Stimulated activated effector memory CD8-positive, alpha-beta T cell treated with anti-CD3 and anti-CD28 coated beads, Interleukin-12 subunit alpha, Interleukin-12 subunit beta, amount 100 ng/mL, for 72 hours (primary cell): ENCODE measurements around the gene TAT.
"Not testable (repeated sequence)": the region's sequence is repeated elsewhere in the genome, so short reads cannot be mapped to it uniquely, and the experiment has no call there.

Experiments used
- ATAC-seq: fragments of 150-1000 bp; cut with Tn5 transposase; 2 replicates; pipeline ENCODE4 v1.10.0; 2021
- DNase-seq, 2 donors: peaks; one replicate each; pipeline ENCODE4 v3.0.0; 2021 to 2022; ENCODE audit warnings: low spot score in 2 of 2
- H3K27ac Mint-ChIP-seq: one replicate; pipeline ENCODE4 v1.8.0; 2022; ENCODE audit warnings: mild to moderate bottlenecking, mixed read lengths
- H3K36me3 Mint-ChIP-seq: one replicate; pipeline ENCODE4 v1.8.0; 2022; ENCODE audit warnings: mild to moderate bottlenecking, mixed read lengths
- H3K4me1 Mint-ChIP-seq: one replicate; pipeline ENCODE4 v1.8.0; 2022; ENCODE audit warnings: mixed read lengths
- H3K4me3 Mint-ChIP-seq: one replicate; pipeline ENCODE4 v1.8.0; 2022; ENCODE audit warnings: mild to moderate bottlenecking, mixed read lengths
- H3K9me3 Mint-ChIP-seq: one replicate; pipeline ENCODE4 v1.8.0; 2022; ENCODE audit warnings: mixed read lengths

Gene TAT

GRCh38 chr16:71576971-71577370 lies at the start of gene TAT:
Gene TAT, minus strand, starts transcription at chr16:71577092. Its CDS starts 677 bp downstream, at chr16:71576415.
- ATAC-seq = no peak
- no peak for DNase-seq
- no peaks in the 10 kb centered on the region for H3K36me3 Mint-ChIP-seq
- no peaks in the 10 kb centered on the region for H3K9me3 Mint-ChIP-seq
- no peaks in the 10 kb centered on the region for H3K4me1 Mint-ChIP-seq
- H3K4me3 Mint-ChIP-seq = no peak within 1 kb of the TSS
- no peak within 1 kb of the TSS for H3K27ac Mint-ChIP-seq

- no peak for ATAC-seq
- H3K4me3 Mint-ChIP-seq = no peak within 1 kb of the TSS
Observed at GRCh38 chr16:71626018-71626857, 49.3 kb upstream of the TAT start, which contains the start of gene MARVELD3. Gene MARVELD3, plus strand, starts transcription at chr16:71626184. Its CDS starts 46 bp downstream, at chr16:71626230.

GRCh38 chr16:71625113-71625850 lies 48.4 kb upstream of the TAT start:
- Mint-ChIP-seq H3K4me3 (no peak overlapping the region), H3K4me1 (no peaks in the 10 kb centered on the region), H3K36me3 (no peaks in the 10 kb centered on the region), H3K9me3 (no peaks in the 10 kb centered on the region), H3K27ac (no peak overlapping the region)
- ATAC-seq (no peak), DNase-seq (no peak)

More at GRCh38 chr16:71626018-71626857, 49.3 kb upstream of the TAT start, which contains the start of gene MARVELD3:
- DNase-seq = no peak
- no peaks in the 10 kb centered on the region for H3K36me3 Mint-ChIP-seq
- H3K27ac Mint-ChIP-seq = no peak within 1 kb of the TSS
- H3K9me3 Mint-ChIP-seq = no peaks in the 10 kb centered on the region
- no peaks in the 10 kb centered on the region for H3K4me1 Mint-ChIP-seq

GRCh38 chr16:71623597-71623996 lies 46.7 kb upstream of the TAT start:
- no peak for DNase-seq
- H3K27ac Mint-ChIP-seq = no peak overlapping the region
- no peaks in the 10 kb centered on the region for H3K9me3 Mint-ChIP-seq
- ATAC-seq = peak; percentile 41
- no peaks in the 10 kb centered on the region for H3K36me3 Mint-ChIP-seq
- H3K4me3 Mint-ChIP-seq = no peak overlapping the region
- H3K4me1 Mint-ChIP-seq = no peaks in the 10 kb centered on the region

GRCh38 chr16:71622088-71622487 lies 45.2 kb upstream of the TAT start:
- H3K36me3 Mint-ChIP-seq = no peaks in the 10 kb centered on the region
- H3K4me1 Mint-ChIP-seq = no peaks in the 10 kb centered on the region
- DNase-seq = no peak
- H3K9me3 Mint-ChIP-seq = no peaks in the 10 kb centered on the region
- ATAC-seq = peak; percentile 82
- H3K4me3 Mint-ChIP-seq = no peak overlapping the region
- H3K27ac Mint-ChIP-seq = no peak overlapping the region

GRCh38 chr16:71618429-71618828 lies 41.5 kb upstream of the TAT start:
- Mint-ChIP-seq H3K9me3 (no peaks in the 10 kb centered on the region), H3K4me3 (no peak overlapping the region), H3K4me1 (no peaks in the 10 kb centered on the region), H3K36me3 (no peaks in the 10 kb centered on the region), H3K27ac (no peak overlapping the region)
- DNase-seq (no peak), ATAC-seq (no peak)

- not testable (repeated sequence) for H3K27ac Mint-ChIP-seq, H3K9me3 Mint-ChIP-seq, H3K4me1 Mint-ChIP-seq, H3K4me3 Mint-ChIP-seq, DNase-seq, H3K36me3 Mint-ChIP-seq, ATAC-seq
Observed at GRCh38 chr16:71614956-71615355, 38.1 kb upstream of the TAT start.

GRCh38 chr16:71610936-71611871 lies 34.3 kb upstream of the TAT start:
- Mint-ChIP-seq H3K9me3 (no peaks in the 10 kb centered on the region), H3K4me1 (peaks cover 13% of the 10 kb centered on the region), H3K27ac (no peak overlapping the region), H3K4me3 (no peak overlapping the region), H3K36me3 (no peaks in the 10 kb centered on the region)
- ATAC-seq (peak; percentile 71), DNase-seq (peak; percentile 83 to 92)

GRCh38 chr16:71610447-71610846 lies 33.6 kb upstream of the TAT start:
- no peak for DNase-seq
- Mint-ChIP-seq H3K4me1 (peaks cover 13% of the 10 kb centered on the region), H3K36me3 (no peaks in the 10 kb centered on the region), H3K9me3 (no peaks in the 10 kb centered on the region), H3K4me3 (no peak overlapping the region), H3K27ac (no peak overlapping the region)
- ATAC-seq = no peak

- no peak for ATAC-seq
- no peak overlapping the region for H3K4me3 Mint-ChIP-seq
- no peaks in the 10 kb centered on the region for H3K36me3 Mint-ChIP-seq
- H3K4me1 Mint-ChIP-seq = peaks cover 13% of the 10 kb centered on the region
- H3K9me3 Mint-ChIP-seq = no peaks in the 10 kb centered on the region
- no peak for DNase-seq
- peak overlapping the region; percentile 18 for H3K27ac Mint-ChIP-seq
Observed at GRCh38 chr16:71609066-71609465, 32.2 kb upstream of the TAT start.

GRCh38 chr16:71600822-71601221 lies 23.9 kb upstream of the TAT start:
- H3K4me1 Mint-ChIP-seq = no peaks in the 10 kb centered on the region
- no peak for DNase-seq
- ATAC-seq = no peak
- no peaks in the 10 kb centered on the region for H3K36me3 Mint-ChIP-seq
- H3K4me3 Mint-ChIP-seq = no peak overlapping the region
- no peaks in the 10 kb centered on the region for H3K9me3 Mint-ChIP-seq
- no peak overlapping the region for H3K27ac Mint-ChIP-seq

- not testable (repeated sequence) for ATAC-seq, H3K9me3 Mint-ChIP-seq, H3K4me3 Mint-ChIP-seq, DNase-seq, H3K4me1 Mint-ChIP-seq, H3K36me3 Mint-ChIP-seq, H3K27ac Mint-ChIP-seq
Observed at GRCh38 chr16:71598426-71598825, 21.5 kb upstream of the TAT start.

GRCh38 chr16:71595340-71595826 lies 18.5 kb upstream of the TAT start:
- not testable (repeated sequence) for ATAC-seq, H3K4me1 Mint-ChIP-seq, DNase-seq, H3K36me3 Mint-ChIP-seq, H3K9me3 Mint-ChIP-seq, H3K4me3 Mint-ChIP-seq, H3K27ac Mint-ChIP-seq

GRCh38 chr16:71594000-71594646 lies 17.2 kb upstream of the TAT start:
- H3K4me3 Mint-ChIP-seq = no peak overlapping the region
- no peak for DNase-seq
- no peak overlapping the region for H3K27ac Mint-ChIP-seq
- H3K9me3 Mint-ChIP-seq = no peaks in the 10 kb centered on the region
- no peaks in the 10 kb centered on the region for H3K4me1 Mint-ChIP-seq
- ATAC-seq = no peak
- no peaks in the 10 kb centered on the region for H3K36me3 Mint-ChIP-seq
